Tracheal epithelial cell (primary cell): ENCODE results near the gene FBXL3. TPM values are rescaled to one million over a fixed set of nuclear protein-coding genes. Genes with fewer than 3 reads are reported as not detected.

Source experiments
- total RNA-seq: library from RNA; depleted of rRNA; stranded (reverse); fragments of >200 nt; gene quantifications from 2 replicates; pipeline ENCODE4 v1.2.1, GENCODE V29; 2014

FBXL3 gene
- 42.4 and 43.6 TPM in 2 replicates for total RNA-seq

GRCh38 chr13:77026861-77027621, at the start of gene FBXL3:
Gene FBXL3 (minus strand): TSS chr13:77027159. CDS start chr13:77021860, 5,299 bp downstream.

GRCh38 chr13:76991796-76992547, 35.0 kb downstream of the FBXL3 start, which contains the start of gene CLN5:
Gene CLN5 (plus strand): TSS chr13:76992081. CDS start chr13:76992099, 18 bp downstream.

Other genes with a start within 250 kb of the FBXL3 start
- gene KCTD12, start 140.8 kb downstream of the FBXL3 start, total RNA-seq, result 21.0 and 24.1 TPM in 2 replicates
- gene ACOD1, start 78.6 kb downstream of the FBXL3 start, total RNA-seq, result not detected in 2 replicates
- gene CLN5, start 35.1 kb downstream of the FBXL3 start, total RNA-seq, result 25.8 and 28.6 TPM in 2 replicates